GM23338 (cell line): ENCODE results near the gene ANGPT4.

Source experiments
- CREB1 ChIP-seq: fragments of 250-450 bp; sonication (Bioruptor Pico); IDR thresholded peaks from 2 replicates; pipeline ENCODE4 v1.5.0; 2020; ENCODE audit warnings: low read depth, mild to moderate bottlenecking, moderate library complexity
- EZH2 ChIP-seq: fragments of 200-600 bp; sonication (generic); IDR thresholded peaks from one replicate; pipeline ENCODE4 v1.8.0; 2017; ENCODE audit warnings: antibody characterized with exemption, mild to moderate bottlenecking, low read depth; ENCODE audit not compliant: unreplicated experiment
- EZH2phosphoT487 ChIP-seq: fragments of 200-600 bp; sonication (generic); IDR thresholded peaks from one replicate; pipeline ENCODE4 v1.8.1; 2018; ENCODE audit warnings: antibody characterized with exemption; ENCODE audit not compliant: unreplicated experiment
- JUNB ChIP-seq: IDR thresholded peaks from one replicate; pipeline ENCODE4 v1.6.1; 2016; ENCODE audit warnings: antibody characterized with exemption; ENCODE audit not compliant: unreplicated experiment
- POLR2AphosphoS5 ChIP-seq: IDR thresholded peaks from 2 replicates; pipeline ENCODE4 v1.6.1; 2016; ENCODE audit warnings: antibody characterized with exemption, low read depth
- REST ChIP-seq: IDR thresholded peaks from one replicate; pipeline ENCODE4 v1.6.1; 2018; ENCODE audit warnings: antibody characterized with exemption; ENCODE audit not compliant: unreplicated experiment
- ZNF331 ChIP-seq: fragments of 250-450 bp; sonication (Bioruptor Pico); IDR thresholded peaks from 2 replicates; pipeline ENCODE4 v1.5.0; 2020; ENCODE audit warnings: low read depth, mild to moderate bottlenecking, moderate library complexity
- TF ChIP-seq, protein P1 (sequence below), 2 experiments: fragments of 200-600 bp in 1 of 2; sonication (generic) in 1 of 2; conservative IDR thresholded peaks; 2 replicates each; pipeline versions ENCODE4 v1.5.1 to v1.6.1; 2016 to 2017; ENCODE audit warnings: antibody characterized with exemption in 2 of 2, low read depth in 2 of 2, mild to moderate bottlenecking in 2 of 2, moderate library complexity in 1 of 2

DNA sequence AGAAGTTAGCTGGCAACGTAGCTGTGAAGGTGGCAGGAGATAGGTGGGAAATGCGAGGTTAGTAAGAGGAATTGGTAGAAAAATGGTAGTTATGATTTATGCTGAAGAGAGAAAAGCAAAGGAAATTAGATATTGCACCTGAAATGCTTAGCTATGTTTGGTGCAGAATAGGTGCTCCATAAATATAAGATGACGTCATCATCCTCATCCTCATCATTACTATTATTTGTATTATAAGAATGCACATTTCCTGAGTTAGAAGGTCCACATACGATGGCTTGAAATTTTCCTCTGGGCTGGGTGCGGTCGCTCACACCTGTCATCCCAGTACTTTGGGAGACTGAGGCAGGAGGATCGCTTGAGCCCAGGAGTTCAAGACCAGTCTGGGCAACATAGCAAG, 39.5 kb upstream of the ANGPT4 start:
- TF ChIP-seq, protein P1, sequence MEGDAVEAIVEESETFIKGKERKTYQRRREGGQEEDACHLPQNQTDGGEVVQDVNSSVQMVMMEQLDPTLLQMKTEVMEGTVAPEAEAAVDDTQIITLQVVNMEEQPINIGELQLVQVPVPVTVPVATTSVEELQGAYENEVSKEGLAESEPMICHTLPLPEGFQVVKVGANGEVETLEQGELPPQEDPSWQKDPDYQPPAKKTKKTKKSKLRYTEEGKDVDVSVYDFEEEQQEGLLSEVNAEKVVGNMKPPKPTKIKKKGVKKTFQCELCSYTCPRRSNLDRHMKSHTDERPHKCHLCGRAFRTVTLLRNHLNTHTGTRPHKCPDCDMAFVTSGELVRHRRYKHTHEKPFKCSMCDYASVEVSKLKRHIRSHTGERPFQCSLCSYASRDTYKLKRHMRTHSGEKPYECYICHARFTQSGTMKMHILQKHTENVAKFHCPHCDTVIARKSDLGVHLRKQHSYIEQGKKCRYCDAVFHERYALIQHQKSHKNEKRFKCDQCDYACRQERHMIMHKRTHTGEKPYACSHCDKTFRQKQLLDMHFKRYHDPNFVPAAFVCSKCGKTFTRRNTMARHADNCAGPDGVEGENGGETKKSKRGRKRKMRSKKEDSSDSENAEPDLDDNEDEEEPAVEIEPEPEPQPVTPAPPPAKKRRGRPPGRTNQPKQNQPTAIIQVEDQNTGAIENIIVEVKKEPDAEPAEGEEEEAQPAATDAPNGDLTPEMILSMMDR (conservative IDR thresholded peaks at IDR 0.05; ENCODE audit: low read depth in 2 of 2): no peak
- TF ChIP-seq EZH2phosphoT487: no peak
- no peak for TF ChIP-seq CREB1 (CRISPR knock-in tag)
- no peak for TF ChIP-seq POLR2AphosphoS5
- TF ChIP-seq REST: no peak
- no peak for TF ChIP-seq EZH2
- no peak for TF ChIP-seq JUNB
- TF ChIP-seq ZNF331 (CRISPR knock-in tag): no peak
